RCC 7860 (cell line): ENCODE data around the gene SESN1.

Source experiments
- DNase-seq: peaks from one replicate; pipeline ENCODE4 v3.0.0-alpha.2; 2015; ENCODE audit warnings: low spot score
- FAIRE-seq: peaks from 2 replicates; lab custom pipeline; 2012; peaks lifted over from hg19 to GRCh38; lab: Jason Lieb, UNC

The SESN1 gene

DNA sequence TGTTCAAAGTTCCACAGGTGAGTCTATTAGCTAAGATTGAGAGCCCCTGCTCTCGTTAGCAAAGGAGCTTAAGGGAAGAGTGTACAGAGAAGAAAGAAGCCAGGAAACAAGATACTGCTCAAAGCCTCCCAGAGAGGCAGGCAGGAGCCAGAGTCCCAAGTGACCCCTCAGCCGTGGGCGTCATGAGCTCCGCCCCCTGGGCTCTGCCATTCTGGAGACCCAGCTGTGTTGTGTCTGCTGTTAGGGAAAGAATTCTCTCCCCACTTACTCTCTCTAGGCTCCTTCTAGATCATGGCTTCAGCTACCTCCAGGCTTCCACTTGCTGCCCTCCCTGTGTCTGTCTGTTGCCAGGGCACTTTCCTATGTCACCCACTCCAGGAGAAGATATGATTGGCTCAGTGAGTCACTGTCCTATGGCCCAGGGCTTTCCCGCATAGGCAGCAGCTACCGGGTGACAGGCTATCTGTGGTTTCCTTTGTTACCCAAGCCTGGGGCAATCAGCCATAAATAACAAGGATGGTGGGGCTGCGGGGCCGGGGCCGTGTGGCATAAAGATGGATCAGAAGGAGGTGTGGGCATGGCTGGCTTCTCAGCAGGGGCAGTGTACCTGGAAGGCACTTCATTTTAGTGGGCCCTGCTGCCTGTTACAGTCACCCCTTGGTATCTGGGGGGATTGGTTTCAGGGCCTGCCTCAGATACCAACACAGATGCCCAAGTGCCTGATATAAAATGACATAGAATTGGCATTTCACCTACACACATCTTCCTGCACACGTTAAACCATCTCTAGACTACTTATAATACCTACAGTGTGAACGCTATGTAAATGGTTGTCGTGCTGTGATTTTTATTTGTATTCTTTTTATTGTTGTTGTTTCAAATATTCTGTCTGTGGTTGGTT lies 127.5 kb downstream of the SESN1 start:
- DNase-seq (peak; percentile 80), FAIRE-seq (peak; percentile 69)

DNA sequence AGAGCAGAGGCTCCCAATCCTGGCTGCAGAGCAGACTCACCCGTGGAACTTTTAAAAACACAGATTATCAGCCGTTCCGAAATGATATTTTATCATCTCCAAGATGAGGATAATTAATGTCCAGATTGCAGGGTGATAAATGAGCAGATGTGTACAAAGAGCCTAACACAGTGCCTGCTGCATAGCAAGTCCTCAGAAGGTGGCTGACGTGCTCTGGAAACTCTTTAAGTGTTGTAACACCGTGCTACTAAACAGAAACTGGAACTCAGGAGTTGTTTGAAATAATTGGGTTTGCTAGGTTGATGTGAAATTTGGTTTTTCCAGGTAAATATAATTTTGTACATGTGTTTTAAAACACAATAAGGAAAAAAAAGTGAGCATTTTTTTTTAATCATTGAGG lies 128.4 kb downstream of the SESN1 start:
- DNase-seq (no peak), FAIRE-seq (no peak)

DNA sequence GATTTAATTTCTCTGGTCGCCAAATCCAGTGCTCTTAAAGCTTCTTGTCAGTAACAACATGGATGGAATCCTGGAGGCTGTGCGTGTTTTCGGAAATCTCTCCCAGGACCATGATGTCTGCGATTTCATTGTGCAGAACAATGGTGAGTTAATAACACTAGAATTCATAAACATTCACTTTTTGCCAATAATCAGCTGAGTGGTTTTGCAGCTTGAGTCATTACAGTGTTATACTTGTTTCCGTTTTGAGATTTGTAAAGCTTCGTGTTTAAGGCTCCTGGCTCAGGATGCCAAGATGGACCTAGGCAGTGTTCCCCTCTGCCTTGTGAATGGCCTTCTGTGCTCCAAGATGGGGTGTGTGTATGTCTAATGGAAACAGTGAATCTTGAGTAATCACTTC lies 132.7 kb downstream of the SESN1 start:
- DNase-seq (no peak), FAIRE-seq (no peak)

GRCh38 chr6:108961077-108961476 lies 133.6 kb downstream of the SESN1 start:
- FAIRE-seq (no peak), DNase-seq (no peak)

- DNase-seq = no peak
- FAIRE-seq = no peak
Observed at GRCh38 chr6:108960601-108961000, 134.0 kb downstream of the SESN1 start.

- FAIRE-seq (no peak), DNase-seq (no peak)
Observed at GRCh38 chr6:108959972-108960582, 134.6 kb downstream of the SESN1 start.

GRCh38 chr6:108958900-108959770 lies 135.5 kb downstream of the SESN1 start:
- DNase-seq = no peak
- FAIRE-seq = no peak

- FAIRE-seq (no peak), DNase-seq (no peak)
Observed at GRCh38 chr6:108957221-108957620, 137.4 kb downstream of the SESN1 start.

- FAIRE-seq (no peak), DNase-seq (no peak)
Observed at GRCh38 chr6:108955329-108955949, 139.2 kb downstream of the SESN1 start.

DNA sequence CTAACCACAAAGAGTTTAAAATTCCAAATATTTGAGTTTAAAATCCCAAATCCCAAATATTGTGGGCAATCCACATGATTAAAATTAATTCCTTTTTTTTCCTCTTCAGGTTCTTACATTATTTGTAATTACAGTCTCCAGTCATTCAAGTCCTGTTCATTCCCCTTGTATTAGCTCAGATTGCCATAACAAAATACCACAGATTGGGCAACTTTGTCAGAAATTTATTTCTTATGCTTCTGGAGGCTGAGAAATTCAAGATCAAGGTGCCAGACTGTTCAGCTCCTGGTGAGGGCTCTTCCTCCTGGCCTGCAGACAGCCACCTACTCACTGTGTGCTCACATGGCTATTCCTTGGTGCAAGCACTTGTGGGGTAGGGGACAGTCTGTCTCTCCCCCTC lies 141.0 kb downstream of the SESN1 start:
- no peak for FAIRE-seq

GRCh38 chr6:108952776-108953486 lies 141.7 kb downstream of the SESN1 start:
- FAIRE-seq (no peak), DNase-seq (no peak)

More for the DNA sequence above, 141.0 kb downstream of the SESN1 start:
- no peak for DNase-seq

GRCh38 chr6:108951351-108951953 lies 143.2 kb downstream of the SESN1 start:
- DNase-seq (no peak), FAIRE-seq (no peak)

DNA sequence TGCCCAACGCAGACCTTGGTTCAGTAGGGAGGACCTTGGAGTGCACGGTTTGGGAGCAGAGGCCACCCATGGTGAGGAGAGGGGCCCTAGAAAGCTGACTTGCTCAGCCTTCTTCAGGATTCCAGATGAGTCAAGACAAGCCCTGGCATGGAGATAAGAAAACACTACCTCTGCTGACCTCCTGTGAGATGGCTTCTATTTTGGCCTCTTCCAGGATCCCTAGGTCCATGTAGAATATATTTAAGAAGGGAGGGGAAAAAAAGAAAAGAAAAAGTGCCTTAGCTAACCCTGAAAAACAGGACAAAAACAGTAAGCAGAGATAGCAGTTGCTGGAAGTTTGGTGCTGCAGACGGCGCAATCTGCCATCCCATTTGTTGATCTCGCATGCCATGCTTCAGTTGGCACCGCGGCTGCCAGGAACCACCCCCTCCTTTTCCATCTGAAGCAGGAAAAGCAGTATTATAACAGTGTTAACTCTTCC lies 146.4 kb downstream of the SESN1 start:
- FAIRE-seq (peak; percentile 12), DNase-seq (peak; percentile 39)

GRCh38 chr6:108947114-108947854 lies 147.4 kb downstream of the SESN1 start:
- DNase-seq = peak; percentile 63
- peak; percentile 40 for FAIRE-seq

- FAIRE-seq (no peak), DNase-seq (no peak)
Observed at GRCh38 chr6:108946695-108947094, 148.0 kb downstream of the SESN1 start.

GRCh38 chr6:108945681-108946159 lies 148.9 kb downstream of the SESN1 start:
- no peak for FAIRE-seq
- DNase-seq = no peak

DNA sequence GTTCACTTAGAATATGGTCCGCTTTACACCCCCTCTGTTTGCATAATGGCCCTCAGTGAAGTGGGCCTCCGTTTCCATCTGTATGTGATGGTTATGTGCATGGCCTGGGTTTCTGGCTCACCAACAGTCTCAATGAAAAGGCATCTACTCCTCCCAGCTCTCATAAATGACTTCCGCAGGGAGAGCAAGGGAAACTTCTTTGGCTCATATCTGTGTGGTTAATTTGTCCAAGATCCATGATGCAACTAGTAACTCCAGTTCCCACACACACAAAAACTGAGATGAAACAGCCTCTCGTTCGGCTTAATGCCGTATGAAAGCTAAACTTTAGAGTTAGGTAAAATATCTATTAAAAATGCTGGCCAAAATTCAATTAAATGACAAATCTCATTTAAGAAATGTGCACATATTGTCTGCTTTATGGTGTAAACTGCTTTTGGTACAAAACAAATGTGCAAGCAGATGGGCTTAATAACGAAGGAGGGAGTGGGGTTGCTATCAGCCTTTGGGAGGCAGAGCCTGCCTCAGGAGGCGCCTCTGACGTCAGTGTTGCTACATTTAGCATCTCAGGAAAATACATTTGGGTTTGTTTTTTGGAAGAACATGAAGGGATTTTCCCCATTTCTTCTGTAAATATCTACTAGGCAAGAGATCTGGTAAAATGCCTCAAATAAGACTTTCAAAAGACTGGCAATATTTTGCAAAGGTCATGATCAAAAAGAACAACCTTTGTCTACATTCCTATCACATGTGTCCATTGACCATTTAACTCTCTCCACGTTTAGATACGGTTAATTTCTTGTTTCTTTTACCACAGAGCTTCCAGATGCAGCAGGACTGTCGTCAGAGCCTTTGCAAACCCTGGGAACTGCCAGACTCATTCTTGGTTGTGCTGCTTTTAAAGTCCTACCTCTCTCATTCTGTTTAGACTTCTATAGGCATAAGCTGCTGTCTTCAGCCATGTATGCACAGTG lies 149.7 kb downstream of the SESN1 start:
- DNase-seq (peak; percentile 21), FAIRE-seq (no peak)

GRCh38 chr6:108944071-108944470 lies 150.6 kb downstream of the SESN1 start:
- DNase-seq = no peak
- no peak for FAIRE-seq
